Measurements from ENCODE around the gene GALNT15.

DNA sequence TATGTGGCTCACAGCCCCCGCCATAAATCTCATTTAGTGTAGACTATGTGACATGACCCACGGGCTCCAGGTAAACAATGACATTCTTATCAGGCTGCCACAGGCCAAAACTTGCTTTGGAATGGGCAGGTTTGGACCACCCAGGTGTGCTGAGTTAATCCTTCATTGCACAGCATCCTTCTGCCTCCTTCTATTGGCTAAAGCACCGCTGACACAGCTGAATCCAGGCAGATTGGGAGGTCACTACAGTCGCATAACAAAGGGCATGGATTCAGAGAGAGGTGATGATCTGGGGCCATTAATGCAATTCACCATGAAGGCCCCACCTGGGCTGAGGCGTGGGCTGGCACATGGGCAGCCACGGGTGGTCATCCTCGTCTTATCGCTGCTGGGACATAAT, 47.8 kb upstream of the GALNT15 start:
- TF ChIP-seq, protein P1, sequence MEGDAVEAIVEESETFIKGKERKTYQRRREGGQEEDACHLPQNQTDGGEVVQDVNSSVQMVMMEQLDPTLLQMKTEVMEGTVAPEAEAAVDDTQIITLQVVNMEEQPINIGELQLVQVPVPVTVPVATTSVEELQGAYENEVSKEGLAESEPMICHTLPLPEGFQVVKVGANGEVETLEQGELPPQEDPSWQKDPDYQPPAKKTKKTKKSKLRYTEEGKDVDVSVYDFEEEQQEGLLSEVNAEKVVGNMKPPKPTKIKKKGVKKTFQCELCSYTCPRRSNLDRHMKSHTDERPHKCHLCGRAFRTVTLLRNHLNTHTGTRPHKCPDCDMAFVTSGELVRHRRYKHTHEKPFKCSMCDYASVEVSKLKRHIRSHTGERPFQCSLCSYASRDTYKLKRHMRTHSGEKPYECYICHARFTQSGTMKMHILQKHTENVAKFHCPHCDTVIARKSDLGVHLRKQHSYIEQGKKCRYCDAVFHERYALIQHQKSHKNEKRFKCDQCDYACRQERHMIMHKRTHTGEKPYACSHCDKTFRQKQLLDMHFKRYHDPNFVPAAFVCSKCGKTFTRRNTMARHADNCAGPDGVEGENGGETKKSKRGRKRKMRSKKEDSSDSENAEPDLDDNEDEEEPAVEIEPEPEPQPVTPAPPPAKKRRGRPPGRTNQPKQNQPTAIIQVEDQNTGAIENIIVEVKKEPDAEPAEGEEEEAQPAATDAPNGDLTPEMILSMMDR (IDR thresholded peaks at IDR 0.05), result no peak
- no peak for TF ChIP-seq POLR2A (IDR thresholded peaks at IDR 0.05)

Data from heart left ventricle (tissue), 13 donors.